ENCODE results near the gene OR12D3.

GRCh38 chr6:29332676-29333075 lies 42.4 kb downstream of the OR12D3 start:
- TF ChIP-seq, protein P1, sequence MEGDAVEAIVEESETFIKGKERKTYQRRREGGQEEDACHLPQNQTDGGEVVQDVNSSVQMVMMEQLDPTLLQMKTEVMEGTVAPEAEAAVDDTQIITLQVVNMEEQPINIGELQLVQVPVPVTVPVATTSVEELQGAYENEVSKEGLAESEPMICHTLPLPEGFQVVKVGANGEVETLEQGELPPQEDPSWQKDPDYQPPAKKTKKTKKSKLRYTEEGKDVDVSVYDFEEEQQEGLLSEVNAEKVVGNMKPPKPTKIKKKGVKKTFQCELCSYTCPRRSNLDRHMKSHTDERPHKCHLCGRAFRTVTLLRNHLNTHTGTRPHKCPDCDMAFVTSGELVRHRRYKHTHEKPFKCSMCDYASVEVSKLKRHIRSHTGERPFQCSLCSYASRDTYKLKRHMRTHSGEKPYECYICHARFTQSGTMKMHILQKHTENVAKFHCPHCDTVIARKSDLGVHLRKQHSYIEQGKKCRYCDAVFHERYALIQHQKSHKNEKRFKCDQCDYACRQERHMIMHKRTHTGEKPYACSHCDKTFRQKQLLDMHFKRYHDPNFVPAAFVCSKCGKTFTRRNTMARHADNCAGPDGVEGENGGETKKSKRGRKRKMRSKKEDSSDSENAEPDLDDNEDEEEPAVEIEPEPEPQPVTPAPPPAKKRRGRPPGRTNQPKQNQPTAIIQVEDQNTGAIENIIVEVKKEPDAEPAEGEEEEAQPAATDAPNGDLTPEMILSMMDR (IDR thresholded peaks at IDR 0.05) = no peak
- no peak for TF ChIP-seq POLR2A (IDR thresholded peaks at IDR 0.05)
